ENCODE results near the gene PHIP. TPM values are rescaled to one million over a fixed set of nuclear protein-coding genes. Genes with fewer than 3 reads are reported as not detected.

The PHIP gene
- total RNA-seq, 1 experiment from 2014 or later = 53.6 TPM

DNA sequence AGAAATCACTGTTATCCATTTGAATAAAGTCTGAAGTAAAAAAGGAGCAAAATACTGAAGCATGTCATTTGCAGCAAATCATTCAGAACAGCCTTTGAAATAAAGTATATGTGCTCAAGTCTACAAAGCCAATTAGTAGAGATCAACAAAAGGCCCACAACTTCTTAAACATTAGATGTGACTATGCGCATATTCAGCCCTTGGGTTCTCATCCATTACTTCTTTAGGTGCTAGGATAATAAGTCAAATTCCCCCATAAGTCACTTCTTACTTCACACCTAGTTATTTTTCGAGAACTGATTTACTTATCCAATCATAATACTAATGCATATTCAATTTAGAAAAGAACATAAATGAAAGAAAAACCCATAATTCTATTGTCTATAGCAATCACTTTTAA lies 31.0 kb downstream of the PHIP start:
- no peak overlapping the region for H4K8ac ChIP-seq (replicated peaks; ENCODE audit: insufficient read length, low read depth, low read length)
- no peak overlapping the region for H3K14ac ChIP-seq (ENCODE audit: insufficient read depth, low read length)
- H2BK5ac ChIP-seq (ENCODE audit: insufficient read length, low read length) = no peak overlapping the region
- no peaks in the 10 kb centered on the region for H3K27me3 ChIP-seq (ENCODE audit: insufficient read depth, low read length)
- H3K36me3 Mint-ChIP-seq (ENCODE audit: insufficient read depth in 1 of 3, low read depth in 3 of 3) = peaks cover 13 to 47% (median 26%) of the 10 kb centered on the region in 3 experiments; a peak in 6 of 7 replicates
- TF ChIP-seq, protein P1, sequence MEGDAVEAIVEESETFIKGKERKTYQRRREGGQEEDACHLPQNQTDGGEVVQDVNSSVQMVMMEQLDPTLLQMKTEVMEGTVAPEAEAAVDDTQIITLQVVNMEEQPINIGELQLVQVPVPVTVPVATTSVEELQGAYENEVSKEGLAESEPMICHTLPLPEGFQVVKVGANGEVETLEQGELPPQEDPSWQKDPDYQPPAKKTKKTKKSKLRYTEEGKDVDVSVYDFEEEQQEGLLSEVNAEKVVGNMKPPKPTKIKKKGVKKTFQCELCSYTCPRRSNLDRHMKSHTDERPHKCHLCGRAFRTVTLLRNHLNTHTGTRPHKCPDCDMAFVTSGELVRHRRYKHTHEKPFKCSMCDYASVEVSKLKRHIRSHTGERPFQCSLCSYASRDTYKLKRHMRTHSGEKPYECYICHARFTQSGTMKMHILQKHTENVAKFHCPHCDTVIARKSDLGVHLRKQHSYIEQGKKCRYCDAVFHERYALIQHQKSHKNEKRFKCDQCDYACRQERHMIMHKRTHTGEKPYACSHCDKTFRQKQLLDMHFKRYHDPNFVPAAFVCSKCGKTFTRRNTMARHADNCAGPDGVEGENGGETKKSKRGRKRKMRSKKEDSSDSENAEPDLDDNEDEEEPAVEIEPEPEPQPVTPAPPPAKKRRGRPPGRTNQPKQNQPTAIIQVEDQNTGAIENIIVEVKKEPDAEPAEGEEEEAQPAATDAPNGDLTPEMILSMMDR (conservative IDR thresholded peaks at IDR 0.05) = no peak
- H2AFZ ChIP-seq (ENCODE audit: low read length) = no peak overlapping the region
- H3K4me3 Mint-ChIP-seq = no peak overlapping the region; a peak in 1 of 5 replicates
- no peaks in the 10 kb centered on the region for H3K23me2 ChIP-seq (ENCODE audit: insufficient read length, low read depth, low read length, poor library complexity, severe bottlenecking)
- peak overlapping the region in 2 of 3 experiments; percentile 6 to 90; a peak in 2 of 7 replicates for H3K27ac Mint-ChIP-seq
- H3K56ac ChIP-seq (ENCODE audit: insufficient read length, low read depth, low read length) = no peak overlapping the region
- H3K4ac ChIP-seq (ENCODE audit: low read depth, low read length) = no peak overlapping the region
- no peaks in the 10 kb centered on the region; the same call in 1 of the 2 replicates for H3K79me2 ChIP-seq (ENCODE audit: insufficient read depth, low read length)
- H4K5ac ChIP-seq (ENCODE audit: insufficient read length, low read depth, low read length) = no peak overlapping the region
- H3K9me3 ChIP-seq (ENCODE audit: control insufficient read depth, low read depth, low read length) = no peaks in the 10 kb centered on the region
- H3K4me2 ChIP-seq (ENCODE audit: insufficient read depth, insufficient read length, low read length) = no peak overlapping the region
- no peak overlapping the region for H3T11ph ChIP-seq (ENCODE audit: low read length)
- H3K18ac ChIP-seq (ENCODE audit: insufficient read length, low read depth, low read length) = no peak overlapping the region
- H3K79me1 ChIP-seq (ENCODE audit: insufficient read depth, low read depth, low read length, poor library complexity, severe bottlenecking) = peaks cover 3% of the 10 kb centered on the region
- no peak overlapping the region for H2BK12ac ChIP-seq (ENCODE audit: insufficient read length, low read depth, low read length)
- no peak overlapping the region for H2BK15ac ChIP-seq (ENCODE audit: low read depth, low read length)
- no peaks in the 10 kb centered on the region for H3K27me3 Mint-ChIP-seq (ENCODE audit: low read depth)
- no CpG with 5 or more reads among the region's 2 CpGs for WGBS (ENCODE audit: extremely low coverage, insufficient read length, low lambda C conversion rate)
- H3K9me3 Mint-ChIP-seq = no peaks in the 10 kb centered on the region
- peaks cover 20 to 34% of the 10 kb centered on the region in 2 experiments for H3K4me1 Mint-ChIP-seq
- DNase-seq = no peak
- H3K23ac ChIP-seq (ENCODE audit: insufficient read length, low read depth, low read length) = no peak overlapping the region
- H3K9ac ChIP-seq (ENCODE audit: extremely low read depth, insufficient read length, low read length) = no peak overlapping the region
- H3K27ac ChIP-seq (ENCODE audit: insufficient read length, low read depth, low read length) = no peak overlapping the region
- H3K4me1 ChIP-seq (ENCODE audit: insufficient read depth, low read length) = no peaks in the 10 kb centered on the region
- no peaks in the 10 kb centered on the region for H4K20me1 ChIP-seq (ENCODE audit: control insufficient read depth, insufficient read depth, insufficient read length)
- H2BK120ac ChIP-seq (ENCODE audit: low read depth, low read length, poor library complexity, severe bottlenecking) = no peak overlapping the region
- no peak overlapping the region for H2AK5ac ChIP-seq (ENCODE audit: insufficient read length, low read length)
- no peak overlapping the region for H2BK20ac ChIP-seq (ENCODE audit: low read depth, low read length, poor library complexity, severe bottlenecking)
- no peak overlapping the region for H4K91ac ChIP-seq (ENCODE audit: insufficient read length, low read depth, low read length)

All from H9 (cell line).